Stimulated activated CD8-positive, alpha-beta memory T cell treated with anti-CD3 and anti-CD28 coated beads, Interleukin-4, amount 100 ng/mL, for 24 hours (primary cell): ENCODE data around the gene SALL1.

ENCODE experiments used
- DNase-seq: peaks from one replicate; pipeline ENCODE4 v3.0.0-alpha.2; 2020; ENCODE audit warnings: low read depth

The SALL1 gene

DNA sequence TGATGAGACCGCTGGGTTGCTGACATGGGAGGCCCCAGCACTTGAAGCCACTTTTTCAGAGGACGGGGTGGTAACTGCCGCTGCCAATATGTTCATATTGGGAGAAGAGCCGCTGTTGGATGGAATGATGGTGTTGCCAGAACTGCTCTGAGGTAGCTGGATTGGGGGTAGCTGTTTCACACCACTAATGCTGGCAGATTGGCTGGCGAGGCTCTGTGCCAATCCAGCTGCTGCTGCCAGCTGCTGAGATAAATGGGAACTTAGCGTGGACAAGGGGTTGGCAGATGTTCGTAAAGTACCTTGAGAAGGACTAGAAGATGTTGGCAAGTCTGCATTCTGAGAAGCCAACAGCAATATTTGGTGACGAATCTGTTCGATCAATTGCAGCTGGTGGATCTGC lies 10.0 kb downstream of the SALL1 start:
- no peak for DNase-seq

DNA sequence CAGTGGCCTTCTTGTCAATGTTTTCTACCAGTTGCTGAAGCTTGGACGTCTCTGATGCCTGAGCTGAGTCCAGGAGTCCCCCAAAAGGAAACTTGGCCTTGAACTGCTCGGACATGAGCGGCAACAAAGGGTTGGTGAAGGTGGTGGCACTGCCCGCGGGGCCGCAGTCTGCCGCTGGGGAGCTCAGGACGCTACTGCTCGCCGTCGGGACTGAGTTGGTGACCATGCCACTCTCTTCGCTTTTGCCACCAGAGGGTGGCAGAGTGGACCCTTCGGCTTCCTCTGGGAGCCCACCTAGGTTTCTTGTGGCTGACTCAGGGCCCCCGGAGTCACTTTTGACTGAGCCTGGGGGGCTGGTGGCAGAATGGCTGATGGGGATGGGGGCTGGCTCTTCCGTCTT lies 11.0 kb downstream of the SALL1 start:
- no peak for DNase-seq

DNA sequence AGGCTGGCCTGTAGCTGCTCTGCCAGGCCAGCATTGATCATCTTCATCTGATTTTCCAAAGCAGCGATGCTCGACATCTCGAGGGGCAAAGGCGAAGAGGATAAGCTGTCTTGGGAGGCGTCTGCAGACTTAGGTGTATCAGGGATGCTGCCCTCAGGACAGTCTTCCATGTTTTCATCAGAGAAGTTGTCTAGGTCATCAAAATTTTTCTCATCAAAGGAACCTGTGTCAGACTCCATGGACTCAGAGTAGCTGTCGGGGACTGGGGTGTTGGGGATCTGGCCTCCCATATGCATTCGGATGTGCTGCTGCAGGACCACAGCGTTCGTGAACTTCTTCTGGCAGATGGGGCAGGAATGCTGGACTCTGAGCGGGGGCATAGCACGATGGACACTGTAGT lies 11.5 kb downstream of the SALL1 start:
- no peak for DNase-seq

DNA sequence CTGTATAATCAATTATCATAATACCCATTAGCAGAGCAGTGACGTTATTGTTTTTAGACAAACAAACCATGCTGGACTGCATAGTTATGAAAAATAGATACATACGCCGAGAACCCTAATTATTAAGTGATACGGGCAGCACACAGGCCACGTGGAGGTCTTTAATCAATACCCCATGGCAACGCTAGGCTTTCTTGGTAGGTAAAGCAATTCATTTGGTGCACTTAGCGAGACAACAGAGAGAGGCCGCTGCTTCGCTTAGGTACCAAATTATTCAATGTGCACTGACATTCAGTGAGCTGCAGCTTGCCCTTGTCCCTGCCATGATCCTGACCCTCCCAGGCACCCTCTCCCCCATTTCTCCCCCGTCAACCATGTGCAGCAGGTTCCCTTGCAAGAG lies 12.9 kb downstream of the SALL1 start:
- DNase-seq = no peak

DNA sequence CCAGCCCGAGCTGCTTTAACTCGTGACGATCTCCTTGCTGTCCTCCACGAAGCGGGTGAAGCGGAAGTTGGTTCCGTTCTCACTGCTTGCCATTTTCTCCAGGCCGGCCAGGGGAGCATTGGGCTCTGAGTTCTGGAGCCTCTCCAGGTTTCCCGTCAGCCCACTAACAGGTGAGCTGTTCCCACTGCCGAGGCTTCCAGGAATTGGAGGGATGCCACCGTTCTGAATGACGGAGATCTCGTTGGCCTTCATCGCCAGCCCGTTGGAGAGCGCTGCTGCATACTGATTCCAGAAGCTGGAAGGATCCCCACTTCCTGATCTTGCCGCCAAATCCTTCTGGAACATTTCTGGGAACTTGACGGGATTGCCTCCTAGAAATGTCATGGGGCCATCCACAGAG lies 14.0 kb downstream of the SALL1 start:
- no peak for DNase-seq

DNA sequence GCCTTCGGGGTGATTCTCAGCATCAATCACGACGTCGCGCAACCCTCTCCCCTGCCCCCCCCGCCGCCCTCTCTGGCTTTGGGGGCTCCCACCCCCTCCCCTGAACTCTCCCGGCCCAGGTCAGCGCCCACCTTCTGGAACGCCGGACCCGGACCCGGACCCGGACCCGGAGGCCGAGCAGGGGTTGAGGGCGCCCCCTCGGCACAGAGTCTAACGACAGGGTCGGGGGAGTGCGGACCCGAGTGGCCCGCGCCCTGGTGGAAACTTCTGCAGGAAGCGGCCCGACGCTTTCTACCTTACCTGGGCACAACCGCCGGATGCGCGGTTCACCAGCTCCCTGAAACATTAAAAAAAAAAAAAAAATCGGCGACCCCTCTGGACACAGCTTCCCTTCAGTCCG lies 16.2 kb downstream of the SALL1 start:
- no peak for DNase-seq

DNA sequence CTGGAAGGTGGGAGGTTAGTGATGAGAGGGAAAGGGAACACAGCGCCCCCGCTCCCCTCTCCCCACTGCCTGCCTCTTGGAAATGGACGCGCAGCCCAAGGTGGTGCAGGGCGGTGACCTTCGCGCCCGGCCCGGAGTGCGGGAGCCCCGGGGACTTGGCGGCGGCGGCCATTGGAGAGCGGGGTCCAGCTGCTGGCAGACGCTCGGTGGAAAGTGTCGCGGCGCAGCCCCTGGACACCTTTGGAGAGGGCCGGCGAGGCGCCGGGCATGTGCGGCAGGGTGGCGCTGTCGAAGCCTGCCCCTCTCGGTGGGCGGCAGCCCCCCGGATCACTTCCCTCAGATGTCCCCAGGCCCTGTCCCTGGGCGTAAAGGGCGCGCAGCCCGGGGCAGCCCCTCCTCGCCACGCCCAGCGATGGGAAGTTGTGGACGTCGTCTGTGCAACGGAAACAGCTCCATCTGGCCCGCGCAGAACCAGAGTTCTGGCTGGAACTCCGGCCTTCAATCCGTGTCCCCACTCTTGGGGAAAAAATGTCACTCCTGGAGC lies 16.7 kb downstream of the SALL1 start:
- DNase-seq = no peak

DNA sequence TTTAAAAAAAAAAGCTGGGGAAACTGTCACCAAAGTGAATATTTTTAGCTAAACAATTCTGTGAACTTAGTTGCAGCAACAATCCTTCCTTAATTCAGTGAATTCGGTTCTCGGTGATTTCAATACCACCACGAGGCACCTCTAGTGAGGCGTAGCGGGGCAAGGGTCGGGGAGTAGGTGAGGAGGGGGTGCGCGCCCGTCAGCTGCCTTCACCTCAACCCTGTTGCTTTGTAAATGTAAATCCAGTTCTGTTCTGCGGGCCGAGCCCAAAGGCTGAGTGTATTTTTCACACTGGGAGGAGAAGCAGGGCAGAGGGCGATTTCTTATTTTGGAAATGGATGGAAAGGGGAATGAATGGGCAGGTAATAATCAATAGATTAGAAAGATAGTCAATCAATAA lies 17.4 kb downstream of the SALL1 start:
- no peak for DNase-seq

DNA sequence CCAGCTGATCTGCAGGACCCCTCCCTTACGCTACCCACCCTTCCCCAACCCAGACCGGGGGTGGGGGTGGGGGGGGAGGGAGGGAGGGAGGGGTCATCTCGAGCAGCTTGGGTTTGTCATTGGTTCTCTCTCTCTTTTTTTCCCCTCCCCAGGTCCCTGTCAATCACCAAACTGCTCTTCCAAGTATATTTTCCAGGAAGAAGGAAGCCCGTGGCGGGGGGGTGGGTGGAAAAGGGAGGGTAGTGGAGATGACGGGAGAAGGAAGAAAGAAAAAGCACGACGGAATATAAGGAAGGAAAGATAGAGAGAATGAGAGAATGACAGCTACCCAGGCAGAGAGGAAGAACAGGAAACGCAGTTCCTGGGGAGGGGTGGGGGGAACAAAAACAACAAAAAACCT lies 17.9 kb downstream of the SALL1 start:
- DNase-seq = no peak

DNA sequence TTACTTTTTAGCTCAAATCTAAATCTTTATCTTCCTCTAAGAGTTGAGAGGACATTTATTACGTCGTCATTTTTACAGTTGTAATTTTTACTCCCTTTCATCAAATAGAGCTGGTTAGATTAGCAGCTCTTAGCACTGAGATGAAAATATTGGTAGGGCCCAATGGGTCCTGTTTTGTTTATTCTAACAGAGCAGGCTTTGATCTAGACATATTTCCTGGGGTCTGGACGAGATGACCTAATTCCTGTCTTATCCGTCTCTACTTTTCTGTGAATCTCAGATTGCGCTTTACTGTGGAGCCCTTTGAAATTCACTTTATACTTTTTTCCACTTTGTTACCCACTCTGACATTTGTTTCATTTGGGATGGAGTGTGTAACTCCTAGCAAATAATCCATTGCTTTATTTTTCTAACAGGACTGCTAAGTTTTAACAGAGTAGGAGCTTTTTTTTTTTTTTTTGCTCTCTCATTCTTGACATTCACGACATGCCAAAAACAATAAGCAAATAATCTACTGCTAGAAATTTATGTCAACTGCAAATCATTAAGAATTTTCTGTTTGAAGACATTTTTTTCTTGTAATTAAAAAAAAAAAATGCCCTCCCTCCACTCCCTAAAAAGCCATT lies 18.5 kb downstream of the SALL1 start:
- DNase-seq = no peak

DNA sequence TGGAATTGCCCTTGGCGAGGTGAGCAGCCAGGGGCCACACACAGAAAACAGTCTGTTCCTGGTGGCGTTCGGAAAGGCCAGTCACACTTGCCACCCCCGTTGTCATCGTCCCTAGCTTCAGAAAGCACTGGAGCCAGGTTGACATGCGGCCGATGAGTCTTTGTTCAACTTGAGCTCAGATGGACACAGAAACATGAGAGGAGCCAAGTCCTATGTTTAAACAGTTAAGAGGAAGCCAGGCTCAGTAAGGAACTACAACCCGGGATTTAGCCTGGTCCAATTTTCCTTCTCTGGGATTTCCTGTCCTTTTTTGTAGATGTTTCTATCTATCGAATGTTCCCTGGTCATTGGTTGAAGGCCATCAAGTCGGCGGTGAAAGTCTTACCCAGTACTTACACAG lies 19.5 kb downstream of the SALL1 start:
- no peak for DNase-seq

DNA sequence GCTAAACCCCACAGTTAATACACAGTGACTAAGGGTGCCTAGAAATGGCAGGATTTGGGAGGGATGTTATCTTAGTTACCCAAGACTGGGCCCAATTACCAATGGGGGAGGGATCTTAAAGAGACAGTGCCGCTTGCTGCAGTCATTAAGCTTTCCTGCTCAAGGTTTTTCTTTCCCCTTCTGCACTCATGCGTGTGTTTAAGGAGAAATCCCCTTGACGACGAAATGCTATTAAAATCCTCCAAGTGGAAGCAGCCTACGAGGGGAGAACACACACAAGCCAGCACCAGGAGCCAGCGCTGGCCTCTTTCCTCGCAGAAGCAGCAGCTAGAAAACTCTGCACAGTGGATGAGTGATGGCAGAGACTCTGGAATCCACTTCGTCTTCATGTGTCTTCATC lies 22.0 kb downstream of the SALL1 start:
- DNase-seq = no peak

DNA sequence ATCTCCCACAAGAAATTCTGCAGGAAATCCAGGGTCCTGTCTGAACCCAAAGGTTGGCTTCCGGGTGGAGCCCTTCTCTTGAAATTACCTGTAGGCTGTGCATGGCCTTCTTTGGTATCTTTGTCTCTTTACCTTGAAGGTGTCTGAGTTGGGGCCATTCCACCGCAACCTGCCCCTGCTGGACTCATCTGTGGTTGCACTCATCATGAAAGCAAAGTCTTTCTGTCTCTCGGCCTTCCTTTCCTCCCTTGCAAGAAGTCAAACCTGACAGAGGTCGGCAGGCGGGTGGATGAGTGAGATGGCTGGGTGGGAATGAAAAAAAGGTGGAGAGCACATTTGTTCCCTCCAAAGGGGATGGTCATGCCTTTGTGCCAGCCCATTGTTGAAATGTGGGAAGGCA lies 25.1 kb downstream of the SALL1 start:
- no peak for DNase-seq

DNA sequence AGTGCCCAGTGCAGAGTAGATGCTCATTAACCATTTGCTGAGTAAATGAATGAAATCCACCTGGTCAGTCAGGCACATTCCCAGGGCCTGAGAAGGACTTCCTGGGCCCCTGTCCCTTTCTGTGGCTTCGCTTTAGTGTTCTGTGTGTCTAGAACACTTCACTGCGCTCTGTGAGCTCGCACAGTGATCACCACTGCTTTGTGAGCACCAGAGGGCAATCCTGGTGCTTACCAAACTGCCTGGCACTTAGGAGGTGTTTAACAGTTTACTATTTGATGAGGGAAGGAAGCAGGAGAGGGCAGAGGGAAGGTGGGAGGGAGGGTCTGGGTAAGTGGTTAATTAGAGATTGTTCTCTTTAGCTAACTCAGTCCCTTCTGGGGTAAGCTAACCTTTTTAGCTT lies 26.2 kb downstream of the SALL1 start:
- DNase-seq = no peak

DNA sequence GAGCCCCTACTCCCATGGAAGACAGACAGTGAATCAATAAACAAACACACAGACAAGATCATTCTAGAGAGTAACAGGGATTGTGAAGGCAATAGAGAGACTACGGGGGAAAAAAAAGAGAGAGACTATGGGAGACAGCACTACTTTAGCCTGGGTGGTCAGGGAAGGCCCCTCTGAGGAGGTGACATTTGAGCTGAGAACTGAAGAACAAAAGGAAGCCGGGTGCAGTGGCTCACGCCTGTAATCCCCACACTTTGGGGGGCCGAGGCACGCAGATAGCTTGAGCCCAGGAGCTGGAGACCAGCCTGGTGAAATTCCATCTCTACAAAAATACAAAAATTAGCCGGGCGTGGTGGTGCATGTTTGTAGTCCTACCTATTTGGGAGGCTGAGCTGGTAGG lies 29.2 kb downstream of the SALL1 start:
- DNase-seq = no peak

DNA sequence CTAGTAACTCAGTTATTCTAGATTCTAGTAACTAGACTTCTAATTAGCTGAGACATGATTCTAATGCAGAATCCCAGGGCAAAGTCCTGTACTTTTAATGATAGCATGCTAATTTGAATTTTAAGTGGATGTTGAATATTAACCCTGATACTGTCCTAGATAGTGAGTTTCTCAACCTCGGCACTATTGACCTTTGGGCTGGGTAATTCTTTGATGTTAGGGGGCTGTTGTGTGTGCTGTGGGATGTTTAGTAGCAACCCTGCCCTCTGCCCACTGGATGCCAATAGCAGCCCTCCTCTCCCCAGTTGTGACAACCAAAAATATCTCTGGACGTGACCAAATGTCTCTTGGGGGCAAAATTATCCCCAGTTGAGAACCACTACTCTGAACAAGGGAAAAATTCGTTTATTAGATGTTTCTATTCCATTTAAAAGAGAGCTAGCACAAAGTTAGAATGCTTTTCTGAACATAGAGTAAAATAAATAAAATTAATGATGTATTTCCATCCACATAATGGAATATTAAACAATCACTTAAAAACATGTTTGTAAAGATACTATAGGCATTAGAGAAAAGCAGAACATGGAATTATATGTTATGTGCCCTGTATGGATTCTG lies 30.2 kb downstream of the SALL1 start:
- DNase-seq = no peak

DNA sequence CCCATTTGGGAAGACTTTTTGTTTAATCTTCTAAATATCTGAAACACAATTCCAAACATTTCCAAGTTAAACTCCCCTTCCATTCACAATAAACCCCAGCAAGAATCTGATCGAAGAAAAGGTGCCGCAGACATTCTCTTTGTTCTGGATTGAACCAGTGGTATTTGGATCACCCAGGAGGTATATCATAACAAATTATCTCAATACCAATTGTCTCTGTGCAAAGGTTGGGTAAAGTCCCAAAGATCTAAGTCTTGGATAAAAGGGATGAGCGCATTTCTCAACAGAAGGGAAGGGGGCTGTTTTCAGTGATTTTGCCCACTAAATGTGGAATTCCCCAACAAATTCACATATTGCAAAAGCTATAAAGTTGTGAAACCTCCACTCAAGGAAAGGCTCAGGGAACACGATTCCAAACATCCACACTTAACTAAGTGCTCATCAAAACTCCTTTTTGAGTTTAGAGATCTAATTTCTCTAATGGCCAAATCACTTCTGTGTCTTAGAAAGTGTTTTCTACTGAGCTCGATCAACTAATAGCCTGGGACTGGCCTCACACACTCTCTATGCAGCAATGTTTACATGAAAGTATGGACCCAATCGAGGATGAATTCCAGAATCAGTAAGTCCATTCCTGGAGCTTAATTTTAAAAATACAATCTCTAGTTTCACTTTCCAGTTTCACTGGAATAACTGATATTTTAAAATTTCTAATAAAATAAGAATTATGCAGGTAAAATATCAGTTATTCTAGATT lies 30.9 kb downstream of the SALL1 start:
- no peak for DNase-seq

DNA sequence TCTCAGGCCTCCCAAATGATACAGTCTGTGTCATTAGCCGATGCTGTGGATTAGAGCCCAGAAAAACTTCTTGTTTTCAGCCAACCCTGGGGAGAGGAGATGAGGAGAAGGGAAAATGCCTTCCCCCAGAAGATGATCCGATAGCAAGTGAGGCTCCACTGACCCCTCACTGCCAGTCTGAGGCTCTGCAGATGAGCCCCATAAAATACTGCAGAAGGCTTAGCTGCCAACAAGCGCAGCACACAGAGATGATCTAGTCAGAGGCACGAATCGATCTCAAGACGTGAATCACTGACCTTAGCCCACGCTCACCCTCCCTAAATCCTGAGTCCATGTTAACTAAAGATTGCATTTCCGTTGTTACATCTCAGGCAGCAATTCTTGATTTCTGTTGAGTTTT lies 31.5 kb downstream of the SALL1 start:
- DNase-seq = no peak

DNA sequence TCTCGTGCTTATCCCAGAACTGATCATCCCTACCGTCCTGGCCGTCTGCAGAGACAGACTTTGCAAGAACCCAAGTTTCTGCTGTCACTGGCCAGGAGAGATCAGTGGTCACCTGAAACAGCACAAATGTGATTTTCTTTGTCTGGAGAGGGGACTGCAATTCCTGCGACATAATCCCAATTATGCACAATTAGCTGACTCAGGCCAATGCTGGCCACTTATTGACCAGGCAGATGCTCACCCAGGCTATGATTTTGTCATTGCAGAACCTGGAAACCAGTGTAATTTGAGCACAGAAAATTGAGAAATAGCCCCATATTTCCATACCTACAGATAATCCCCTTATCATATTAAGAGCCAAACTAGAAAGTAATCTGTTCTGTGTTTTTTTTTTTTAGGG lies 34.7 kb downstream of the SALL1 start:
- no peak for DNase-seq

DNA sequence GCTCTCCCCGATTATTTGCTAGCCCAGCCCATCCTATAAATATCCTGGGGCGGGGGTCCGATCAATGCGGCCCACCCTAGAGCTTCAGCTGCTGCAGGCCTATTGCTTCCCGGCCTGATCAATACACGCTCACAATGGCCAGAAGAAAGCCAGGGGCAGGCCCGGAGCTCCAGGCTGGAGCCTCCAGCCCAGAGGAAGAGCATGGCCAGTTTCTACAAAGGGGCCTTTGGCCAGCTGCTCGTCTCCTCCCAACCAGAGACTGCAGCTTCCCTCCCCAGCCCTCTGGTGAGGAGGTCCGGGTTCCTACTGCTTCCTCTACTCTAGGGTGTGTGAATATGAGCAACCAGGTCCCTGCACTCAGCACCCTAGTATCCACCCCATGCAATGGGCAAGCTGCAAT lies 36.7 kb downstream of the SALL1 start:
- DNase-seq = no peak

DNA sequence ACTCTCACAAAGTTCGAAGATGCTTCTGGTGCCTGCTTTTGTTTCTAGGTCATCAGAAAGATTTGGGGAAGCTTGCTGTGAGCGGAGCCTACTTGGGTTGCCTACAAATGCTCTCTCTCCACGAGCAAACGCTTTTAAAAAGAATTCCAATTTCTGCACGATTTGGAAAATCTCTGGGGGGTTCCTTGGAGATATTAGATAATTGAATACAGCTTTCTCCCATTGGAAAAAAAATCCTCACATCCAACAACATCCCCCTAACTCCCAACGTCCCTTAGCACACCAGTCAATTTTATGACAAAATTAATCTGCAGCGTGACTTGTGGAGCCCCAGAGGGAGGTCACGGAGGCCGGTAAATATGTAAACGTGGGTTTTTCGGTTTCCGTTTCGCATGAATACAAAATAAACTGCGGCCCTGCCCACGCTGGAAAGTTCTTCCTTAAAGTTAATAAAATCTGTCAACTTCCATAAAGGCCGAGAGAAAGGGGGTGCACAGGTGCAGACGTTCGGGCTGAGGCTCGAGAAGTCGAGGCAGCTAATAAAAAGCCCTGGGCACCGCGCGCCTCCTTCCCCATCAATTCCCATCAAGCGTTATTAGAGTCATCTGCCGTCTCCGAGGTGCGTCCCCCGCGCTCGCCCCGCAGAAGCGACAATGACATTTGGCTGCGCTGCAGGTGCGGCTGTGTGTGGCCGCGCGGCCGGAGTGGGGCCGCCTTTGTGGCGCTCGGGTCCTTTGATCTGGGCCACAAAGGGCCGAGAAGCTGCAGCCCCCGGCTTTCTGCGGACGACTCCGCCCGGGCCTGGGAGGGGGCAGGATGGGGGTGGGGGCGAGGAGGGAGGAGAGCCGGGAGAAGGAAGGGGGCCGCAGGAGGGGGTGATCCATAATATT lies 37.6 kb downstream of the SALL1 start:
- DNase-seq = no peak

DNA sequence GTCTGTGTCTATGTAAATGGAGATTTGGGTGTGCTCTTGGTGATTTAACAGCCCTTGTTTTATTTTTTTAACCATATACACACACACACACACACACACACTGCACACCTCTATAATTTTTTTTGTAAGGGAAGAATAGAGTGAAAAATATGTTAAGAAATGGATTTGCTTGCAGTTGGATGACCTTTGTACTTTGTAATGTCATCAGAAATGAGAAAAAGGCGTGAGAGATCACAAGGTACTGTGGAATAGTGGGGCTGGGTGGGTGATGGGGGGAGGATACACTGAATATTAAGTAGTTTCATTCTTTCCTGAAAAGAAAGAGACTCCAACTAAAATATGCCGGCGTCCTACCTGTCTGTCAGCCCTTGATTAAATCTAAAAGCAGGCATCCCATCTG lies 38.7 kb downstream of the SALL1 start:
- DNase-seq = no peak
